Vagina (tissue), 2 donors: ENCODE data around the gene TRAF5. TPM values are rescaled to one million over a fixed set of nuclear protein-coding genes. Genes with fewer than 3 reads are reported as not detected.

Experiments used
- DNase-seq, 2 donors: peaks; one replicate each; pipeline ENCODE4 v3.0.0-alpha.2; 2017; ENCODE audit errors: extremely low spot score in 2 of 2
- H3K27ac ChIP-seq: fragments of 200-600 bp; sonication (generic); one replicate; pipeline ENCODE4 v1.5.1; 2019
- H3K27me3 ChIP-seq: fragments of 200-600 bp; sonication (generic); one replicate; pipeline ENCODE4 v1.5.1; 2019
- H3K36me3 ChIP-seq, 2 donors: fragments of 200-600 bp; sonication (generic); one replicate each; pipeline ENCODE4 v1.5.1; 2017 to 2019
- H3K4me1 ChIP-seq: fragments of 200-600 bp; sonication (generic); one replicate; pipeline ENCODE4 v1.5.1; 2019
- H3K4me3 ChIP-seq, 2 donors: fragments of 200-600 bp; sonication (generic); 1 replicate in 1 of 2; 2 replicates in 1 of 2; pipeline ENCODE4 v1.5.1; 2016 to 2019
- H3K9me3 ChIP-seq: fragments of 200-600 bp; sonication (generic); one replicate; pipeline ENCODE4 v1.5.1; 2019
- CTCF ChIP-seq, 3 experiments: fragments of 450-650 bp in 2 of 3; fragments of 200-600 bp in 1 of 3; sonication (generic) in 1 of 3; IDR thresholded peaks; one replicate each; pipeline ENCODE4 v1.5.1; 2017 to 2019; ENCODE audit warnings: antibody characterized with exemption in 3 of 3, mild to moderate bottlenecking in 2 of 3, moderate library complexity in 2 of 3
- POLR2A ChIP-seq, 2 donors: fragments of 450-650 bp; IDR thresholded peaks; one replicate each; pipeline ENCODE4 v1.6.1; 2017; ENCODE audit warnings: antibody characterized with exemption in 2 of 2, mild to moderate bottlenecking in 2 of 2, moderate library complexity in 2 of 2
- POLR2AphosphoS5 ChIP-seq, 2 donors: sonication (generic); formaldehyde crosslinking; IDR thresholded peaks; one replicate each; pipeline ENCODE4 v1.9.0; 2017; ENCODE audit warnings: antibody characterized with exemption in 2 of 2, mild to moderate bottlenecking in 2 of 2, low read depth in 1 of 2; ENCODE audit not compliant: insufficient read depth in 1 of 2
- intact Hi-C: fragments of 100-400 bp; cut with DNase I; formaldehyde crosslinking; loops from one replicate; pipeline ENCODE4 v1.15.1; 2023
- total RNA-seq: library from RNA; depleted of rRNA; stranded (reverse); fragments of >200 nt; gene quantifications from one replicate; pipeline ENCODE4 v1.2.3, GENCODE V29; 2016

The TRAF5 gene
- total RNA-seq, 1 donor from 2014 or later, result 14.0 TPM

GRCh38 chr1:211379446-211379845 is 52.8 kb downstream of the TRAF5 start:
- peaks cover 11% of the 10 kb centered on the region for H3K4me1 ChIP-seq
- intact Hi-C loops, result no loop called here
- no peaks in the 10 kb centered on the region for H3K9me3 ChIP-seq
- H3K4me3 ChIP-seq, result no peak overlapping the region
- TF ChIP-seq POLR2A (IDR thresholded peaks at IDR 0.05) (no peak), POLR2AphosphoS5 (IDR thresholded peaks at IDR 0.05; ENCODE audit: insufficient read depth in 1 of 2, low read depth in 1 of 2) (no peak), CTCF (IDR thresholded peaks at IDR 0.05) (no peak)
- DNase-seq, result no peak
- no peak overlapping the region for H3K27ac ChIP-seq
- no peaks in the 10 kb centered on the region for H3K27me3 ChIP-seq
- H3K36me3 ChIP-seq, result no peaks in the 10 kb centered on the region

DNA sequence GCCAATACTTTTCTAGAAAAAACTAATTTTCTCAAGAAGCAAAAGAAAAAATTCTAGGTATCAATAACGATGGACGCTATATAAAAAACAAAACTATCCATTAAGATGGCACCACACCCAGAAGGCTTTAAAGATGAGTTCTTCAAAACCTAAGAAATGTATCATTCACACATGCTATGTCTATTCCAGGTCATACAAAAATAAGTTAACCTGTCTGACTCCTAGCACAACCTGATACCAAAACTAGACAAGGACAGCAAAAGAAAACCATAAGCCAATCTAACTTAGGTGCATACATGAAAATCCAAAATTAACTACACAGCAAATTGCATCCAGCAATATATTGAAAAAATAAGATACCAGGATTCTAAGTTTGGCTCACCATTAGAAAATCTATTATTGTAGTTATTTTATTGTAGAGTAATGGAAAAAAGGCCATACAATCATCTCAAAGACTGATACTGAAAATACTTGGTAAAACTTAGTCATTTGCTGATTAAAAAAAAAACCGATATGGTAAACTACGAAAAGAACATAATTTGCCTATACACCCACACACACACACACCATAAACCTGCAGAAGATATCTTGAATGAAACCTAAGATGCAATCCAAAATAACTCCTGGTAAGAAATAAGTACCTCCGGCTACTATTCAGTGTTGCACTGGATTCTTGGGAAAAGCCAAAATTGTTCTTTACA is 55.0 kb downstream of the TRAF5 start:
- peaks cover 11% of the 10 kb centered on the region for H3K4me1 ChIP-seq
- no peaks in the 10 kb centered on the region for H3K36me3 ChIP-seq
- peak overlapping the region in 1 of 2 donors; percentile 68 for H3K4me3 ChIP-seq
- no peaks in the 10 kb centered on the region for H3K9me3 ChIP-seq
- intact Hi-C loops, result no loop called here
- no peak for DNase-seq
- TF ChIP-seq POLR2A (IDR thresholded peaks at IDR 0.05) (no peak), CTCF (IDR thresholded peaks at IDR 0.05) (no peak), POLR2AphosphoS5 (IDR thresholded peaks at IDR 0.05; ENCODE audit: insufficient read depth in 1 of 2, low read depth in 1 of 2) (no peak)
- no peaks in the 10 kb centered on the region for H3K27me3 ChIP-seq
- no peak overlapping the region for H3K27ac ChIP-seq

DNA sequence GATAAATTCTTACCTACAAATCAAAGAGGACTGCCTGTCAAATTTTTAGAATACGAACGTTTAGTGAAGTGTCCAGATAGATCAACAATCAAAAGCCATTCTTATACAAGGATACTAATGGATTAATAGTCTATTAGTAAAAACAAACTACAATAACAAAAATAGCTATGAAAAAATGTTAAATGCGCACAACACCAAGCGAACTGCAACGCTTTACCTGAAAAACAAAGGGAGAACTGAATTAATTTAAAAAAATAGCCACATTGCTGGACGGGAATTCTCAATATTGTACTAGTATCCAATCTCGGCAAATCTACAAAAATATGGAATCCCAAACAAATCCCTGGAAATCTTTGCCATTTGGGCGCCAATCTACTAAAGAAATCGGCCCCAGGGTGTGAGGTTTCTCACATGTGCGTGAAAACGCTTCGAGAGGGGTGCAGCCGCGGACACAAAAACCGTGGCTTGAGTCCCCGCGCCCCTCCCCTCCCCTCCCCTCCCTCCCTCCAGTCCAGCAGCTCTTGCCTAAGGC is 55.6 kb downstream of the TRAF5 start:
- peak overlapping the region; percentile 90 for H3K27ac ChIP-seq
- peaks cover 11% of the 10 kb centered on the region for H3K4me1 ChIP-seq
- intact Hi-C loops, result no loop called here
- peak overlapping the region; percentile 68 to 73 for H3K4me3 ChIP-seq
- DNase-seq, result no peak
- H3K36me3 ChIP-seq, result no peaks in the 10 kb centered on the region
- no peaks in the 10 kb centered on the region for H3K27me3 ChIP-seq
- TF ChIP-seq POLR2AphosphoS5 (IDR thresholded peaks at IDR 0.05; ENCODE audit: insufficient read depth in 1 of 2, low read depth in 1 of 2) (no peak), POLR2A (IDR thresholded peaks at IDR 0.05) (no peak), CTCF (IDR thresholded peaks at IDR 0.05) (no peak)
- H3K9me3 ChIP-seq, result no peaks in the 10 kb centered on the region

GRCh38 chr1:211382714-211383480 is 56.3 kb downstream of the TRAF5 start:
- no peaks in the 10 kb centered on the region for H3K9me3 ChIP-seq
- H3K27ac ChIP-seq, result peak overlapping the region; percentile 90
- peaks cover 11% of the 10 kb centered on the region for H3K4me1 ChIP-seq
- no peaks in the 10 kb centered on the region for H3K36me3 ChIP-seq
- DNase-seq, result peak in 1 of 2 donors; percentile 95
- intact Hi-C loops, result no loop called here
- H3K4me3 ChIP-seq, result peak overlapping the region; percentile 68 to 73
- H3K27me3 ChIP-seq, result no peaks in the 10 kb centered on the region
- TF ChIP-seq POLR2A (IDR thresholded peaks at IDR 0.05), result peak in 1 of 2 donors; percentile 85
- no peak for TF ChIP-seq CTCF (IDR thresholded peaks at IDR 0.05)
- peak; percentile 89 to 96 for TF ChIP-seq POLR2AphosphoS5 (IDR thresholded peaks at IDR 0.05; ENCODE audit: insufficient read depth in 1 of 2, low read depth in 1 of 2)
